Measurements from ENCODE around the gene ZNF236. TPM values are rescaled to one million over a fixed set of nuclear protein-coding genes. Genes with fewer than 3 reads are reported as not detected.

Gene ZNF236
- total and polyA plus RNA-seq, 2 of the 13 experiments (the other 11 are each of a cell fraction or from before 2014, with no cell fraction given): 3.0 to 7.2 TPM

- TF ChIP-seq FOXP4 (CRISPR knock-in tag; IDR thresholded peaks at IDR 0.05) (no peak), TCF7 (IDR thresholded peaks at IDR 0.05; ENCODE audit: low read depth) (no peak), ZNF503 (CRISPR knock-in tag; IDR thresholded peaks at IDR 0.05) (no peak), HNRNPH1 (optimal IDR thresholded peaks at IDR 0.05; ENCODE audit: low read depth, low read length) (no peak), AGO1 (IDR thresholded peaks at IDR 0.05; ENCODE audit: low read depth, low read length, poor library complexity, severe bottlenecking) (no peak), ZNF326 (CRISPR knock-in tag; IDR thresholded peaks at IDR 0.05; ENCODE audit: borderline replicate concordance) (no peak)
Measured at GRCh38 chr18:76894566-76895346, 72.4 kb downstream of the ZNF236 start (continued).

- no peak for DNase-seq (ENCODE audit: low spot score)
- CTCF ChIA-PET (ENCODE audit: low intra/inter-chr PET ratio, low total read pairs): no interaction called here
- in situ Hi-C loops (cut with HindIII; ENCODE audit: extremely low pct_ligation_motif_present, low pct_unique_long_range_greater_than_20kb) (no loop called here), intact Hi-C loops (cut with micrococcal nuclease; ENCODE audit: unreplicated experiment) (no loop called here)
- BruUV-seq (replicated peaks): no TSS peak
- H3K9ac ChIP-seq (ENCODE audit: insufficient read depth, low read depth, low read length): no peak overlapping the region
- H2AFZ ChIP-seq (ENCODE audit: low read length): no peak overlapping the region
- no peaks in the 10 kb centered on the region for H3K4me1 ChIP-seq (ENCODE audit: insufficient read depth, low read length)
- H3K4me3 ChIP-seq (replicated peaks in 1 of 3; ENCODE audit: insufficient read depth in 1 of 3, low read depth in 2 of 3, low read length in 3 of 3): no peak overlapping the region
- POLR2A ChIA-PET: no interaction called here
- WGBS (ENCODE audit: low lambda C conversion rate): 94% methylated on average over 3 of the region's 3 CpGs
- H3K9me3 ChIP-seq (ENCODE audit: low read length): no peaks in the 10 kb centered on the region
- no peak for FAIRE-seq
- H3K36me3 ChIP-seq (replicated peaks in 1 of 2; ENCODE audit: control insufficient read depth in 1 of 2, insufficient read depth in 2 of 2, low read length in 2 of 2): peaks cover 25 to 36% of the 10 kb centered on the region in 2 experiments
- H4K20me1 ChIP-seq (ENCODE audit: insufficient read depth, low read length): no peaks in the 10 kb centered on the region
- no peak overlapping the region for H3K4me2 ChIP-seq (ENCODE audit: low read depth, low read length)
- TF ChIP-seq HDAC1 (CRISPR knock-in tag; IDR thresholded peaks at IDR 0.05) (no peak), STAG1 (CRISPR knock-in tag; IDR thresholded peaks at IDR 0.05) (no peak), TIGD3 (CRISPR knock-in tag; IDR thresholded peaks at IDR 0.05; ENCODE audit: borderline replicate concordance) (no peak), ZSCAN21 (CRISPR knock-in tag; IDR thresholded peaks at IDR 0.05; ENCODE audit: borderline replicate concordance) (0 out of 2 replicates have a peak, but pooled peaks have one; percentile 93), E2F1 (CRISPR knock-in tag; IDR thresholded peaks at IDR 0.05) (no peak), NFYC (CRISPR knock-in tag; IDR thresholded peaks at IDR 0.05) (no peak)
- no peaks in the 10 kb centered on the region for H3K27me3 ChIP-seq (ENCODE audit: control insufficient read depth in 1 of 2, insufficient read depth in 2 of 2, low read length in 2 of 2)
- no peaks in the 10 kb centered on the region for H3K79me2 ChIP-seq (ENCODE audit: insufficient read depth, low read length)
- no peak for ATAC-seq
- no peak overlapping the region for H3K27ac ChIP-seq (ENCODE audit: extremely low read length, insufficient read depth, low read length)
Measured at GRCh38 chr18:76895498-76895897, 73.1 kb downstream of the ZNF236 start.
